Mesothelial cell of epicardium (in vitro differentiated cells): ENCODE results near the gene CLIC3. TPM values are rescaled to one million over a fixed set of nuclear protein-coding genes. Genes with fewer than 3 reads are reported as not detected.

Experiments used
- DNase-seq, 2 experiments: peaks; one replicate each; pipeline ENCODE4 v3.0.0; 2021; ENCODE audit warnings: low spot score in 2 of 2; ENCODE audit not compliant: unreplicated experiment in 2 of 2
- H3K27ac Mint-ChIP-seq: 2 replicates; pipeline ENCODE4 v1.8.0; 2021; ENCODE audit warnings: mixed read lengths
- H3K27me3 Mint-ChIP-seq: 2 replicates; pipeline ENCODE4 v1.8.0; 2021; ENCODE audit warnings: low read depth, mixed read lengths
- H3K36me3 Mint-ChIP-seq: 2 replicates; pipeline ENCODE4 v1.8.0; 2021; ENCODE audit warnings: mixed read lengths
- H3K4me1 Mint-ChIP-seq: 2 replicates; pipeline ENCODE4 v1.8.0; 2021; ENCODE audit warnings: mixed read lengths
- H3K4me3 Mint-ChIP-seq: 2 replicates; pipeline ENCODE4 v1.8.0; 2021; ENCODE audit warnings: mild to moderate bottlenecking, moderate library complexity, mixed read lengths
- H3K9me3 Mint-ChIP-seq: 2 replicates; pipeline ENCODE4 v1.8.0; 2021; ENCODE audit warnings: mixed read lengths
- CTCF ChIP-seq: fragments of 200-600 bp; sonication (generic); IDR thresholded peaks from one replicate; pipeline ENCODE4 v1.5.0; 2021; ENCODE audit warnings: antibody characterized with exemption; ENCODE audit not compliant: unreplicated experiment
- total RNA-seq: library from RNA; stranded (reverse); gene quantifications from 3 replicates; pipeline ENCODE4 v1.2.1, GENCODE V29; 2021

CLIC3 gene
- total RNA-seq, 1 donor from 2014 or later = 2.9 TPM

DNA sequence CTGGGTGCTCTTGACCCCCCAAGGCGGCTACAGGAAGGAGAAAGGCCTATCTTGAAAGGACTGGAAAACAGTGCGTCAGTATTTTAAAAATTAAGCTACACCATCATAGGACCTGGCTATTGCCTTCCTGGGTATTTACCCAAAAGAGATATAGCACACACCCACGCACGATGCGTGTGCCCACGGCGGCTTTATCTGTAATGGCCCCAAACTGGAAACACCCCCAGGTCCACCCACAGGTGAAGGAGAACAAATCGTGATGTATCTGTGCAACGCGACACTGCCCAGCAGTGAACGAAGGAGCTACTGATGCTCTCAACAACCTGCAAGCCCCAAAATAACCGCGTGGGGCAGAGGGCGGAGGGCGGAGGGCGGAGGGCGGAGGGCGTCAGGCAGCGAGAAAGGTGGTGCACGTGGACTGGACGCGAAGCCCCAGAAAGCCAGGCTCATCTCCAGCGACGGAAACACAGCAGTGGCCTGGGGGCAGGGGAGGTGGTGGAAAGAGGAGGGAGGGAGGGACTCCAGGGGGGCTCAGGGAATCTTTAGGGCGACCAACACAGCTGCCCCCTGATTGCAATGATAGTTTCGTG lies 31.4 kb downstream of the CLIC3 start:
- TF ChIP-seq CTCF = no peak
- Mint-ChIP-seq H3K27ac (no peak overlapping the region), H3K27me3 (peaks cover 3% of the 10 kb centered on the region), H3K4me1 (peaks cover 7% of the 10 kb centered on the region), H3K36me3 (no peaks in the 10 kb centered on the region), H3K4me3 (no peak overlapping the region), H3K9me3 (no peaks in the 10 kb centered on the region)
- no peak for DNase-seq

DNA sequence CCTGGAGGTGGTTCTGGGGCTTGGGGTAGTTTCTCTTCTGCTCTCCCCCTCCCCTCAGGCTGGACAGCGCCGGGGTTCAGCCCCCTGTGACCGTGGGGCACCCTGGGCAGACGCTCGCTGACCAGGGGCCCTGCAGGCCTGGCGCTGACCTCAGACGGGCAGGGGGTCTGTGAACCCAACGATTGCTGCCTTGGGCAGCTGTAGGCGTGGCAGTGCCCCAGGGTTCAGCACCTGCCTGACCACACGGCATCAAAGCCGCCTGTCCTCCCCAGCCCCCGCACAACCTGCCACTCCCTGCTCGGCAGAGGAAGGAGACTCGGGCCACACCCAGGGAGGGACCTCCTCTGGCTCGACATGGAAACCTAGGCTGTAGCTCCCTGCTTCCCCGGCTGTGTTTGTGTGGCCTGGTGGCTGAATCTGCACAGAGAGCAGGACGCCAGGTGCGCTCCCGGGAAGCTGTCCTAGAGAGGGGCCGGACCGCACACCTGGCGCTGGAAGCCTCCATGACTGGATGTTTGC lies 32.1 kb downstream of the CLIC3 start:
- no peak overlapping the region for H3K4me3 Mint-ChIP-seq
- no peaks in the 10 kb centered on the region for H3K9me3 Mint-ChIP-seq
- no peak overlapping the region for H3K27ac Mint-ChIP-seq
- no peaks in the 10 kb centered on the region for H3K36me3 Mint-ChIP-seq
- DNase-seq = no peak
- peaks cover 6% of the 10 kb centered on the region for H3K4me1 Mint-ChIP-seq
- TF ChIP-seq CTCF = no peak
- H3K27me3 Mint-ChIP-seq = peaks cover 3% of the 10 kb centered on the region

GRCh38 chr9:136963751-136964150 lies 32.6 kb downstream of the CLIC3 start:
- Mint-ChIP-seq H3K4me3 (no peak overlapping the region), H3K9me3 (no peaks in the 10 kb centered on the region), H3K27ac (no peak overlapping the region), H3K4me1 (peaks cover 6% of the 10 kb centered on the region), H3K36me3 (no peaks in the 10 kb centered on the region), H3K27me3 (peaks cover 3% of the 10 kb centered on the region)
- TF ChIP-seq CTCF = no peak
- no peak for DNase-seq

DNA sequence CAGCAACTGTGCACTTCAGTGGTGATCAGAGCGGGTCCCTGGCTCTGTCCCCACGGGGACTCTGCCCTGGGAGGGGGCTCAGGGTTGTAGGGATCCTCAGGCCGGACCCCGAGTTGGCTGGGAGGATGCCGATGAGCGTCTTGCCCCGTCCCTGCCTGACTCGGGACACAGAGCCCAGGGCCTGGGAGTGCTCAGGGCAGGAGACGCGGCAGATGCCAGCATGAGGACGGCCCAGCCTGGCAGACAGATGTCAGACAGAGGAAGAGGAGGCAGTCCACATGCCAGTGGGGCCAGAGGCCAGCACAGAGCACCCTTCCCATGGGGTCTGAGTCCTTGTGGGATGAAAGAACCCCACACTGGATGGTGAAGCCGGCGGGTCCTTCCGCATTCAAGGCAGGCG lies 33.0 kb downstream of the CLIC3 start:
- peak overlapping the region; percentile 50 for H3K27ac Mint-ChIP-seq
- H3K4me1 Mint-ChIP-seq = peaks cover 6% of the 10 kb centered on the region
- DNase-seq = no peak
- peaks cover 3% of the 10 kb centered on the region for H3K27me3 Mint-ChIP-seq
- TF ChIP-seq CTCF = no peak
- H3K4me3 Mint-ChIP-seq = no peak overlapping the region
- no peaks in the 10 kb centered on the region for H3K9me3 Mint-ChIP-seq
- H3K36me3 Mint-ChIP-seq = no peaks in the 10 kb centered on the region

GRCh38 chr9:136962701-136963248 lies 33.6 kb downstream of the CLIC3 start:
- Mint-ChIP-seq H3K36me3 (no peaks in the 10 kb centered on the region), H3K27me3 (peaks cover 3% of the 10 kb centered on the region), H3K4me1 (peaks cover 6% of the 10 kb centered on the region), H3K27ac (peak overlapping the region; percentile 50), H3K9me3 (no peaks in the 10 kb centered on the region), H3K4me3 (no peak overlapping the region)
- no peak for DNase-seq
- TF ChIP-seq CTCF = no peak
